Transverse colon (tissue), 4 donors: Measurements from ENCODE around the gene CCNQ. TPM values are rescaled to one million over a fixed set of nuclear protein-coding genes. Genes with fewer than 3 reads are reported as not detected.

Experiments
- DNase-seq: peaks from one replicate; pipeline ENCODE4 v3.0.0-alpha.2; 2019
- H3K27ac ChIP-seq, 4 donors: fragments of 200-600 bp; sonication (generic); 2 replicates each; pipeline ENCODE4 v1.5.1; 2016 to 2018; ENCODE audit warnings: inconsistent platforms in 4 of 4
- H3K27me3 ChIP-seq: fragments of 200-600 bp; sonication (generic); 2 replicates; pipeline ENCODE4 v1.5.1; 2017; ENCODE audit warnings: inconsistent platforms
- H3K36me3 ChIP-seq, 4 donors: fragments of 200-600 bp; sonication (generic); 2 replicates each; pipeline ENCODE4 v1.5.1; 2017 to 2019; ENCODE audit warnings: inconsistent platforms in 4 of 4
- H3K4me1 ChIP-seq, 4 donors: fragments of 200-600 bp; sonication (generic); 2 replicates each; pipeline ENCODE4 v1.5.1; 2017 to 2020; ENCODE audit warnings: inconsistent platforms in 4 of 4
- H3K4me3 ChIP-seq, 4 donors: fragments of 200-600 bp; sonication (generic); 1 replicate in 1 of 4; 2 replicates in 3 of 4; pipeline versions ENCODE4 v1.5.1 to v1.6.1; 2017 to 2019; ENCODE audit warnings: inconsistent platforms in 4 of 4
- H3K9me3 ChIP-seq, 2 donors: fragments of 200-600 bp; sonication (generic); 2 replicates each; pipeline ENCODE4 v1.5.1; 2017 to 2019; ENCODE audit warnings: inconsistent platforms in 2 of 2
- CTCF ChIP-seq, 5 experiments: fragments of 200-600 bp in 3 of 5; fragments of 450-650 bp in 2 of 5; sonication (generic) in 3 of 5; IDR thresholded peaks; 1 replicate in 2 of 5; 2 replicates in 3 of 5; pipeline ENCODE4 v1.5.1; 2016 to 2017; ENCODE audit warnings: antibody characterized with exemption in 5 of 5, inconsistent platforms in 3 of 5, mild to moderate bottlenecking in 2 of 5, moderate library complexity in 1 of 5
- EP300 ChIP-seq: sonication (generic); formaldehyde crosslinking; IDR thresholded peaks from one replicate; pipeline ENCODE4 v1.6.1; 2017; ENCODE audit warnings: antibody characterized with exemption, low read depth
- POLR2A ChIP-seq: fragments of 450-650 bp; IDR thresholded peaks from one replicate; pipeline ENCODE4 v1.6.1; 2016; ENCODE audit warnings: antibody characterized with exemption, mild to moderate bottlenecking, moderate library complexity
- POLR2AphosphoS5 ChIP-seq, 3 donors: sonication (generic); formaldehyde crosslinking; IDR thresholded peaks; one replicate each; pipeline ENCODE4 v1.6.1; 2016; ENCODE audit warnings: antibody characterized with exemption in 3 of 3
- WGBS, 2 donors: methylation state at CpG; one replicate each; pipeline ENCODE4 v1.1.5; 2018; ENCODE audit warnings: low coverage in 1 of 2; 5-methylcytosine and 5-hydroxymethylcytosine counted together
- in situ Hi-C, 4 donors: fragments of 200-750 bp; cut with MboI; loops; one replicate each; pipeline versions ENCODE4 v1.15.0 to v1.15.1; 2017; ENCODE audit warnings: low sequenced_read_pairs in 3 of 4, low pct_ligation_motif_present in 1 of 4, low pct_unique_long_range_greater_than_20kb in 1 of 4
- intact Hi-C: fragments of 100-400 bp; cut with DNase I; formaldehyde crosslinking; loops from one replicate; pipeline ENCODE4 v1.15.1; 2023; ENCODE audit warnings: low total_unique reads
- total RNA-seq, 4 donors: library from RNA; depleted of rRNA; stranded (reverse); fragments of >200 nt; gene quantifications; one replicate each; pipeline ENCODE4 v1.1.0, GENCODE V29; 2016

Gene CCNQ
- total RNA-seq, 4 donors from 2014 or later: 5.2 to 32.5 (median 26.8) TPM

GRCh38 chrX:153576239-153576870 lies 22.6 kb downstream of the CCNQ start:
- Histone ChIP-seq H3K27ac (no peak overlapping the region), H3K9me3 (no peaks in the 10 kb centered on the region), H3K27me3 (no peaks in the 10 kb centered on the region), H3K4me3 (no peak overlapping the region), H3K36me3 (no peaks in the 10 kb centered on the region), H3K4me1 (no peaks in the 10 kb centered on the region)
- DNase-seq: no peak
- intact Hi-C loops (no loop called here), in situ Hi-C loops (no loop called here)
- WGBS, 2 donors: 82% methylated on average over 10 of the region's 10 CpGs; no CpG with 5 or more reads in 1 of the 2 donors
- no peak for TF ChIP-seq CTCF (IDR thresholded peaks at IDR 0.05)
- TF ChIP-seq EP300: no peak
- no peak for TF ChIP-seq POLR2A
- no peak for TF ChIP-seq POLR2AphosphoS5 (IDR thresholded peaks at IDR 0.05)

- H3K9me3 ChIP-seq: no peaks in the 10 kb centered on the region
- H3K36me3 ChIP-seq: no peaks in the 10 kb centered on the region
- 70% methylated on average over 4 of the region's 4 CpGs; no CpG with 5 or more reads in 1 of the 2 donors for WGBS, 2 donors
- intact Hi-C loops: no loop called here
- no peak for TF ChIP-seq POLR2A
- TF ChIP-seq POLR2AphosphoS5 (IDR thresholded peaks at IDR 0.05): no peak
- no peak for TF ChIP-seq EP300
- TF ChIP-seq CTCF (IDR thresholded peaks at IDR 0.05): no peak
- DNase-seq: no peak
- no peak overlapping the region for H3K4me3 ChIP-seq
- in situ Hi-C loops: loop anchor here in 1 of 4 donors (25.0 kb wide), 1 partner anchor 88 kb away; the partner anchor contains the start of gene PNCK
- no peaks in the 10 kb centered on the region for H3K27me3 ChIP-seq
- H3K4me1 ChIP-seq: no peaks in the 10 kb centered on the region
- H3K27ac ChIP-seq: no peak overlapping the region
These were observed 25.0 kb downstream of the CCNQ start for GRCh38 chrX:153573984-153574383.

DNA sequence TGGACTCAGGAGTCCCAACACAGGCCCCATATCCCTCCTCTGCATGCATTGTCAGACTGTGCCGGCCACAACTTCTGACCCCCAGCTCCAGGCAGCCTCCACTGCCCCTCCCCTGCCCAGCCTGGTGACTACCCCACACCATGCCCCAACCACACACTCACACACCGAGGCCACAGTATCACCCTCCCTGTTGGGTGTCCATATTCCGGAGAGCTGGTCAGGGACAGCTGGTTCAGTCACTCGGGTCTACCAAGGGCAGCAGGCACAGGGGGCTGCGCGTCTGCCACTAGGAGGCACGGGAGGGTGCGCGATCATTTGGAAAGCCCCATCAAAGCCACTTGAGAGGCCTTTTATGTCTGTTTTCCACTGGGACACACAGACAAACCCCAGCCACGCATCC lies 26.3 kb downstream of the CCNQ start:
- in situ Hi-C loops: loop anchor here in 1 of 4 donors (25.0 kb wide), 1 partner anchor 90 kb away; the partner anchor contains the start of gene PNCK
- intact Hi-C loops: no loop called here
- TF ChIP-seq POLR2A: no peak
- no peak for TF ChIP-seq EP300
- no peak for TF ChIP-seq POLR2AphosphoS5 (IDR thresholded peaks at IDR 0.05)
- TF ChIP-seq CTCF (IDR thresholded peaks at IDR 0.05): no peak
- no peaks in the 10 kb centered on the region for H3K9me3 ChIP-seq
- no peak for DNase-seq
- H3K27me3 ChIP-seq: no peaks in the 10 kb centered on the region
- no peaks in the 10 kb centered on the region for H3K36me3 ChIP-seq
- H3K4me3 ChIP-seq: no peak overlapping the region
- 90% methylated on average over 10 of the region's 10 CpGs; no CpG with 5 or more reads in 1 of the 2 donors for WGBS, 2 donors
- no peaks in the 10 kb centered on the region for H3K4me1 ChIP-seq
- no peak overlapping the region for H3K27ac ChIP-seq

GRCh38 chrX:153571534-153571908 lies 27.4 kb downstream of the CCNQ start:
- Histone ChIP-seq H3K27me3 (no peaks in the 10 kb centered on the region), H3K4me1 (no peaks in the 10 kb centered on the region)
- 62% methylated on average over 6 of the region's 6 CpGs; no CpG with 5 or more reads in 1 of the 2 donors for WGBS, 2 donors

More at GRCh38 chrX:153571534-153571908, 27.4 kb downstream of the CCNQ start:
- Histone ChIP-seq H3K4me3 (no peak overlapping the region), H3K27ac (no peak overlapping the region), H3K9me3 (no peaks in the 10 kb centered on the region), H3K36me3 (no peaks in the 10 kb centered on the region)
- TF ChIP-seq CTCF (IDR thresholded peaks at IDR 0.05) (no peak), POLR2AphosphoS5 (IDR thresholded peaks at IDR 0.05) (no peak), EP300 (no peak), POLR2A (no peak)
- intact Hi-C loops (no loop called here), in situ Hi-C loops (loop anchor here in 1 of 4 donors (25.0 kb wide), 1 partner anchor 91 kb away; the partner anchor contains the start of gene PNCK)
- no peak for DNase-seq
